Muscle of arm (tissue), 12 donors: Measurements from ENCODE around the gene PCBP4. TPM values are rescaled to one million over a fixed set of nuclear protein-coding genes. Genes with fewer than 3 reads are reported as not detected.
A peak's percentile ranks its signal among the peaks of the same experiment; 100 is the strongest.

Experiments
- DNase-seq: peaks from one replicate; pipeline ENCODE4 v3.0.0-alpha.2; 2013
- polyA plus RNA-seq, 12 donors: library from polyadenylated mRNA; unstranded; fragments of 120-200 nt; gene quantifications; one replicate each; pipeline ENCODE4 v1.2.1, GENCODE V29; 2013; ENCODE audit not compliant: insufficient read length in 12 of 12

Gene PCBP4
- polyA plus RNA-seq, 12 donors: 45.3 to 71.8 (median 56.8) TPM; not detected in 1

DNA sequence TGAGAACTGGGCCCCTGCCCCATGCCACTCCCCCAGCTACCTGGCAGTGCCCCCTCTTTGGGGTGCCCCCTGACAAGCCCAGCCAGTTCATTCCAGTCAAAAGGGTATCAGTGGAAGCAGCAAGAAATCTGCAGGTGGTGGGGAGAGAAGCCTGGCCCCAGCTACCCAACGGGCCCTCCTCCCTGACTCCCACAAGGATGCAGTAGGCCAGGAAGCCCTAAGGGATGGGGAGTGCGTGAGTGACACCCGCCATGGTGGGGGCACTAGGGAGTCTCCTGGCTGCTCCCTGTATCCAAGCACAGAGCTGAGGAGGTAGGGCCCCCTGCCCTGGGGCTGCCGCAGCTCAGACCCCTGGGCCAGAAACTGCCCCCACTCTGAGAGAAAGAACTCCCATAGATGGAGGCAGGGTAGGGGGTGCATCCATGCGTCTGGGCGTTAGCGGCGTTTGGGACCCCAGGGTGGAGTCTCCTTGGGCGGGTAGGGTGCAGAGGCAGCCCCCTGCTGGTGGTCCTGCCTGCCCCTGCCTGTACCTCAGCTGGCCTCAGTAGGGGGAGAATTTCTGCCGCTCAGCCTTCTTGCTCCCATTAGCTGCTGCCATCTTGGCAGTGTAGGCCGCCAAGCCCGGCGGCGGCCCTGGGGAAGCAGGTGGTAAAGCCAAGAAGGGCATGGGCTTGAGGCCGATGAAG, 9.6 kb downstream of the PCBP4 start:
- DNase-seq: no peak

DNA sequence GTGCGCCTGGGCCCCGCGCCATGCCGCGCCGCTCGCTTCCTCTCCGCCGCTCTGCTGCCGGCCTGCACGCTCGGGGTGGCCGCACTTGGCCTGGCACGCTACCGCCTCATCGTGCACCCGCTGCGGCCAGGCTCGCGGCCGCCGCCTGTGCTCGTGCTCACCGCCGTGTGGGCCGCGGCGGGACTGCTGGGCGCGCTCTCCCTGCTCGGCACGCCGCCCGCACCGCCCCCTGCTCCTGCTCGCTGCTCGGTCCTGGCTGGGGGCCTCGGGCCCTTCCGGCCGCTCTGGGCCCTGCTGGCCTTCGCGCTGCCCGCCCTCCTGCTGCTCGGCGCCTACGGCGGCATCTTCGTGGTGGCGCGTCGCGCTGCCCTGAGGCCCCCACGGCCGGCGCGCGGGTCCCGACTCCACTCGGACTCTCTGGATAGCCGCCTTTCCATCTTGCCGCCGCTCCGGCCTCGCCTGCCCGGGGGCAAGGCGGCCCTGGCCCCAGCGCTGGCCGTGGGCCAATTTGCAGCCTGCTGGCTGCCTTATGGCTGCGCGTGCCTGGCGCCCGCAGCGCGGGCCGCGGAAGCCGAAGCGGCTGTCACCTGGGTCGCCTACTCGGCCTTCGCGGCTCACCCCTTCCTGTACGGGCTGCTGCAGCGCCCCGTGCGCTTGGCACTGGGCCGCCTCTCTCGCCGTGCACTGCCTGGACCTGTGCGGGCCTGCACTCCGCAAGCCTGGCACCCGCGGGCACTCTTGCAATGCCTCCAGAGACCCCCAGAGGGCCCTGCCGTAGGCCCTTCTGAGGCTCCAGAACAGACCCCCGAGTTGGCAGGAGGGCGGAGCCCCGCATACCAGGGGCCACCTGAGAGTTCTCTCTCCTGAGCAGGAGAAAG, 11.1 kb downstream of the PCBP4 start:
- peak; percentile 39 for DNase-seq

- no peak for DNase-seq
Measured at GRCh38 chr3:51955175-51955892, 11.9 kb downstream of the PCBP4 start, which contains the start of gene GPR62. Gene GPR62 (plus strand): TSS chr3:51955381. CDS start chr3:51955653, 272 bp downstream.

DNA sequence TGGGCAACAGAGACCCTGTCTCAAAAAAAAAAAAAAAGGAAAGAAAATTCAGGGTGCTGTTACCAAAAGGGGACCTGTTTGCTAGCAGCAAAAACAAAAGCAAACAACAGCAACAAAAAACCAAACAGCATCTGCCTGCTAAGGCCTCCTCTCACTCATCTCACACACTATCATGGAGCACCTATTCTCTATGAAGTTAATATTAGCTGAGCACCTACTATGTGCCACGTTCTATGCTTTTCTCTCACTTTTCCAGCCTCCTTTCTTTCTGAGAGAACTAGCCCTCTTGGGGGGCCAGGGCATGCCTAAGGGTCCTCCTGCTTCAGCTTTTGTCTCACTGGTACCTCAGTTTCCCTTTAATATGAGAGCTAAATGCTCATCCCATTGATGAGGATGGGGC, 12.5 kb downstream of the PCBP4 start:
- DNase-seq: no peak

DNA sequence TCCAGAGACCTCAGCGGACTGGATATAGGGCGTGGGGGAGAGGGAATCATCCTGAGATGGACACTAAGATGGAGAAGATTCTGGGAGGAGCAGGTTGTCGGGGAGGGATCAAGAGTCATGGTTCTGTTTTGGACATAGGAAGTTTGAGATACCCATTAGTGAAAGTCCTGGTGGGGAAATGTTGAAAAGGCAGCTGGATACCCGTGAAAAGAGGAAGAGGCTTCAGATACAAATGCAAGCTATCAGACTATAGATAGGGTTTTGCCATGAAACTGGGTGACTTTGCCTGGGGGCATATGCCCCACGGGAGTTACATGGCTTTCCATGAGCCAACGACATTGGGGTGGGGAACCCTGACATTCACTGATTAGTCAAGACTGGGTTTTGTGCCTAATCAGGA, 13.1 kb downstream of the PCBP4 start:
- DNase-seq: no peak

GRCh38 chr3:51953445-51953844, 13.8 kb downstream of the PCBP4 start:
- DNase-seq: no peak

DNA sequence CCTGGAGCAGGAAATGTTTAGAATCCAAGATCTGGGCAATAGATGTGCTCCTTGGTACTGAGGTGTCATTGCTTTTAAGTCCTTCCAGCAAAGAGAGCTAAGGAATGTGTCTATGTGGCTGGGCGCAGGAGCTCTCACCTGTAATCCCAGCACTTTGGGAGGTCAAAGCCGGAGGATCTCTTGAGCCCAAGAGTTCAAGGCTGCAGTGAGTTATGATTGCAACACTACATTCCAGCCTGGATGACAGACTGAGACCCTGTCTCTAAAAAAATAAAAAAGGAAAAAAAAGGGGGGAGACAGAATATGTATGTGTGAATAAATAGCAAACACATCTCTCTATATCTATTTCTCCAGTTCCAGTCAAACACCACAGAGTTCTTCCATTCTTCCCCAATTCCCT, 16.4 kb downstream of the PCBP4 start:
- no peak for DNase-seq

DNA sequence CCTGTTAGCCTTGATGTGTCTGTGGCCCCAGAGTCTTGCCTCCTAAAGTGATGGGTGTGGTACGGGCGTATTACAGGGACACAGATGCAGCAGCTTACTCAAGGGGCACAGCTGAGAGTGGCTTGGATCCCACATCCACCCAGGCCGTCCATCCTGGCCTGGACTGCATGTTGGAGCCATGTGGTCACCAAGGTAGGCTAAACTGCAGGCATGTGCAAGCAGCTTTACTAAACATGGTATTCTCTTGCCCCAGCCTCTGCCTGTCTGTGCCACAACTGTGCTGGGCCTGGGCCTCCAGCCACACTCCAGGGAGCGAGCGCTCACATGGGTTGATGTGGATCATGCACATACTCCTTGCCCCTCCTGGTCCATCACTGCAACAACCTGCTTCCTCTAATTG, 18.1 kb downstream of the PCBP4 start:
- no peak for DNase-seq

- no peak for DNase-seq
Measured at GRCh38 chr3:51948016-51948580, 19.2 kb downstream of the PCBP4 start.

DNA sequence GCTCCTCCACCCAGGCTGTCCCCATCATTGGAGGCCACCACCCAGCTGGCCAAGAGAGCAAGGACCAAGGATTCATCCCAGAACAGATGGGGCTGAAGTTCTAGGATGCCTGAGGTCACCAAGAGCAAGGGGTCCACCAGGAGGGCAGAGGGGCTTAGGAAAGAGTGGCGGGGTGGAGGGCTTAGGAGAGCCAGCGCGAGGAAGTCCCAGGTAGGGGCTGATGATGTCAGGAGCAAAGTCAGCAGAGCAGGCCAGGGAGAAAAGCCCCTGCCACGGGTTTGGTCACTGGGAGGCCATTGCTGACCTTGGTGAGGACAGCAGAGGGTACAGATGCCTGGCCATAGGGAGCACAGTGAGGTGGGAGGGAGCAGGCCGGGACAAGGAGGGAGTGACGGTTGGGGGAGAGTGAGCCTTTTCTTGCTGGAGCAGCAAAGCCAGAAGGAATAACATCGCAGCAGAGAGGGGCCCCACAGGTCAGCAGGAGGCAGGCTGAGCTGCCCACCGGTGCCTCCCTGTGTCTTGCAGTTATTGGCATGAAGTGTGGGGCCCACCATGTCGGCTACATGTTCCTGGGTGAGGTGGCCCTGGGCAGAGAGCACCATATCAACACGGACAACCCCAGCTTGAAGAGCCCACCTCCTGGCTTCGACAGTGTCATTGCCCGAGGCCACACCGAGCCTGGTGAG, 19.9 kb downstream of the PCBP4 start:
- DNase-seq: no peak

DNA sequence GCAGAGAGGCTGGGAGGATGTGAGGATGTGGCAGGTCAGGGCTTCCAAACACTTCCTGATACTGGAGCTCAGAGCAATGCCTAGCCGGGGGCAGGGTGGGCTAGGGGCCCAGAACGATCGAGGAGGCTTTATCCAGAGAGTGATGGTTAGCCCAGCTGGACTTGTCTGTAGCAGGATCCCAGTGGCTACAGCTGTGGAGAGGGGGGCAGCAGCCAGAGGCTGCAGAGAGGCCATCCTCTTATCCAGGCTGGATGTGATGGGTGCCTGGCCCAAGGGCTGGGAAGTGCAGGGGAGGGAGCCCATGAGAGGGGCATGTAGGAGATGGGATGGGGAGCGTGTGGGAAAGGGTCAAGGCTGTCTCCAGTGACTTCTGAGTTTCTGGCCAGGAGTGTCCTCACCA, 20.5 kb downstream of the PCBP4 start:
- DNase-seq: no peak

- DNase-seq: no peak
Measured at GRCh38 chr3:51945926-51946705, 21.1 kb downstream of the PCBP4 start.

- DNase-seq: no peak
Measured at GRCh38 chr3:51945031-51945840, 22.0 kb downstream of the PCBP4 start.

- no peak for DNase-seq
Measured at GRCh38 chr3:51944451-51945021, 22.7 kb downstream of the PCBP4 start.

- DNase-seq: no peak
Measured at GRCh38 chr3:51943451-51944391, 23.5 kb downstream of the PCBP4 start.

DNA sequence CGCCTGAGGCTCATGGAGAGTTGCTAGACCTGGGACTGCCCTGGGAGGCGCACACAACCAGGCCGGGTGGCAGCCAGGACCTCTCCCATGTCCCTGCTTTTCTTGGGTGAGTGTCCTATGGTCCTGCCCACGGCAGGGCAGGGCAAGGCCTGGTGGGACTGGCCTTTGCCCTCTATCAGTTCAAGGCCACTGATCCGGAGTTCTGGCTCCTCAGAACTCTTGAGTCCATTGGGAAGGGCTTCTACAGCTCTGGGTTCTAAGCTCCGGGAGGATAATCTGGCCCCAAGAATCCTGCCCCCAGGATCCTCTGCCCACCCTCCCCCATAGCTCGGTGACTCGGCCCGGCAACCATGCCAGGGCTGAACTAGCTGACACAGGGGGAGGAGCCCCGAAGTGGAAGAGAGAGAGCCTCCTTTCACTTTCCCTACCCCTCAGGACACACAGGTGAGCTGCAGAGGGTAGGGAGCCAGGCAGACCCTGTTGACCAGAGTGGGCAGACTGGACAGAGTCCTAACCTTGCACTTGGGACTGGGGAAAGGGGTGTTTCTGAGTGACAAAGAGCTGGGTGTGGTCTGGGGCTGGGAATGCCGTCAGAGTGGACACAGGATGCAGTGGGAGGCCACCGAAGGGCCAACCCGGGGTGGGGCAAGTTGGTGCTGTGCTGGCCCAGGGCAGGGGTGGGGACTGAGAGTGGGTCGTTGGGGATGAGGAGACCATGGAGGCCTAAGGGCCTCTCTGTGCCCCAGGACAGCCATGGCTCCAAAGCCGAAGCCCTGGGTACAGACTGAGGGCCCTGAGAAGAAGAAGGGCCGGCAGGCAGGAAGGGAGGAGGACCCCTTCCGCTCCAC, 24.4 kb downstream of the PCBP4 start:
- DNase-seq: no peak
